HG03575 (cell line): ENCODE results near the gene NEDD4.
"Not testable (repeated sequence)": the region's sequence is repeated elsewhere in the genome, so short reads cannot be mapped to it uniquely, and the experiment has no call there.

Source experiments
- ATAC-seq: cut with Tn5 transposase; IDR thresholded peaks from one replicate; pipeline ENCODE4 v1.9.1; 2021; ENCODE audit not compliant: unreplicated experiment, insufficient number of reproducible peaks, low FRiP score; ENCODE audit errors: extremely low read depth

Gene NEDD4

GRCh38 chr15:55802600-55803376 is 190.6 kb downstream of the NEDD4 start:
- ATAC-seq = no peak

GRCh38 chr15:55800216-55800615 is 193.2 kb downstream of the NEDD4 start:
- no peak for ATAC-seq

- ATAC-seq = no peak
Measured at GRCh38 chr15:55799291-55800212, 193.9 kb downstream of the NEDD4 start.

- ATAC-seq = no peak
Measured at GRCh38 chr15:55796321-55796965, 197.0 kb downstream of the NEDD4 start.

GRCh38 chr15:55795031-55795430 is 198.4 kb downstream of the NEDD4 start:
- ATAC-seq = no peak

GRCh38 chr15:55791551-55792400 is 201.6 kb downstream of the NEDD4 start:
- ATAC-seq = no peak

- no peak for ATAC-seq
Measured at GRCh38 chr15:55789066-55789660, 204.2 kb downstream of the NEDD4 start.

GRCh38 chr15:55786341-55786740 is 207.1 kb downstream of the NEDD4 start:
- ATAC-seq = no peak

GRCh38 chr15:55785593-55785992 is 207.8 kb downstream of the NEDD4 start:
- not testable (repeated sequence) for ATAC-seq

GRCh38 chr15:55784286-55784685 is 209.1 kb downstream of the NEDD4 start:
- ATAC-seq = no peak

- no peak for ATAC-seq
Measured at GRCh38 chr15:55782901-55783300, 210.5 kb downstream of the NEDD4 start.

- no peak for ATAC-seq
Measured at GRCh38 chr15:55780292-55780691, 213.1 kb downstream of the NEDD4 start.

- no peak for ATAC-seq
Measured at GRCh38 chr15:55778932-55779331, 214.5 kb downstream of the NEDD4 start.
